ENCODE results near the gene FAR2. TPM values are rescaled to one million over a fixed set of nuclear protein-coding genes. Genes with fewer than 3 reads are reported as not detected.
A peak's percentile ranks its signal among the peaks of the same experiment; 100 is the strongest.

The FAR2 gene
- total RNA-seq, 1 donor from 2014 or later: 3.2 TPM

- ATAC-seq (no peak), DNase-seq (no peak)
- intact Hi-C loops (cut with micrococcal nuclease): no loop called here
Observed at GRCh38 chr12:29226616-29227015, 77.5 kb downstream of the FAR2 start.

- intact Hi-C loops (cut with micrococcal nuclease): no loop called here
- no peak for ATAC-seq
- no peak for DNase-seq
Observed at GRCh38 chr12:29228474-29229157, 79.5 kb downstream of the FAR2 start.

- DNase-seq (no peak), ATAC-seq (no peak)
- intact Hi-C loops (cut with micrococcal nuclease): no loop called here
Observed at GRCh38 chr12:29229158-29229505, 80.1 kb downstream of the FAR2 start.

- ATAC-seq: no peak
- no peak for DNase-seq
- intact Hi-C loops (cut with micrococcal nuclease): no loop called here
Observed at GRCh38 chr12:29229937-29230336, 80.9 kb downstream of the FAR2 start.

GRCh38 chr12:29230800-29231560 is 81.9 kb downstream of the FAR2 start:
- ATAC-seq: no peak
- intact Hi-C loops (cut with micrococcal nuclease): no loop called here
- DNase-seq: no peak

- intact Hi-C loops (cut with micrococcal nuclease): no loop called here
- no peak for ATAC-seq
Observed at GRCh38 chr12:29232086-29232485, 83.0 kb downstream of the FAR2 start.

GRCh38 chr12:29234552-29234951 is 85.5 kb downstream of the FAR2 start:
- no peak for DNase-seq
- intact Hi-C loops (cut with micrococcal nuclease): no loop called here
- no peak for ATAC-seq

More at GRCh38 chr12:29232086-29232485, 83.0 kb downstream of the FAR2 start:
- no peak for DNase-seq

GRCh38 chr12:29234965-29235626 is 86.0 kb downstream of the FAR2 start:
- DNase-seq: no peak
- intact Hi-C loops (cut with micrococcal nuclease): no loop called here
- ATAC-seq: no peak

GRCh38 chr12:29238822-29239291 is 89.8 kb downstream of the FAR2 start:
- DNase-seq: no peak
- no peak for ATAC-seq
- intact Hi-C loops (cut with micrococcal nuclease): no loop called here

- intact Hi-C loops (cut with micrococcal nuclease): no loop called here
- ATAC-seq (no peak), DNase-seq (no peak)
Observed at GRCh38 chr12:29239336-29239735, 90.3 kb downstream of the FAR2 start.

GRCh38 chr12:29240441-29240840 is 91.4 kb downstream of the FAR2 start:
- intact Hi-C loops (cut with micrococcal nuclease): no loop called here
- ATAC-seq: no peak
- DNase-seq: no peak

GRCh38 chr12:29241821-29242591 is 92.9 kb downstream of the FAR2 start:
- DNase-seq (no peak), ATAC-seq (peak; percentile 98)
- intact Hi-C loops (cut with micrococcal nuclease): no loop called here

- DNase-seq: no peak
- intact Hi-C loops (cut with micrococcal nuclease): no loop called here
- peak; percentile 55 for ATAC-seq
Observed at GRCh38 chr12:29242921-29243431, 93.9 kb downstream of the FAR2 start.

GRCh38 chr12:29244159-29244765 is 95.2 kb downstream of the FAR2 start:
- intact Hi-C loops (cut with micrococcal nuclease): no loop called here
- no peak for DNase-seq
- ATAC-seq: no peak

GRCh38 chr12:29245246-29245645 is 96.2 kb downstream of the FAR2 start:
- ATAC-seq (no peak), DNase-seq (no peak)
- intact Hi-C loops (cut with micrococcal nuclease): no loop called here

GRCh38 chr12:29249930-29250329 is 100.9 kb downstream of the FAR2 start:
- intact Hi-C loops (cut with micrococcal nuclease): no loop called here
- no peak for ATAC-seq
- no peak for DNase-seq

GRCh38 chr12:29253906-29254625 is 105.0 kb downstream of the FAR2 start:
- ATAC-seq (no peak), DNase-seq (no peak)
- intact Hi-C loops (cut with micrococcal nuclease): no loop called here

GRCh38 chr12:29255042-29255441 is 106.0 kb downstream of the FAR2 start:
- DNase-seq: no peak
- ATAC-seq: peak; percentile 87
- intact Hi-C loops (cut with micrococcal nuclease): no loop called here

Data from left ventricle myocardium superior (tissue), 1 donor.